Inflammatory macrophage treated with lipopolysaccharide for 4 hours (primary cell): Measurements from ENCODE around the gene MALAT1.
A peak's percentile ranks its signal among the peaks of the same experiment; 100 is the strongest.
"Not testable (repeated sequence)": the region's sequence is repeated elsewhere in the genome, so short reads cannot be mapped to it uniquely, and the experiment has no call there.

Source experiments
- DNase-seq: peaks from one replicate; pipeline ENCODE4 v3.0.0-alpha.2; 2020

The MALAT1 gene

GRCh38 chr11:65522718-65523630 is 24.1 kb downstream of the MALAT1 start:
- DNase-seq, result peak; percentile 33

DNA sequence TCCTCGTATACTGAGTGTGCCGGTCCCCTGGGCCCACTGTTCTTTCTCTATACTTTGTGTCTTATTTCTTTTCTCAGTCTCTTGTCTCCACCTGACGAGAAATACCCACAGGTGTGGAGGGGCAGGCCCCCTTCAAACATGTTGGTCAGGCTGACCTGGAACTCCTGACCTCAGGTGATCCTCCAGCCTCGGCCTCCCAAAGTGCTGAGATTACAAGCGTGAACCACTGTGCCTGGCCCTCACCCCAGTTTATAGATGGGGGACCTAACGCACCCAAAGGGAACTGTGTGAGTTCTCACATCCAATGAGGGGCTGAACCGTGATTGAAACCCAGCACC is 24.8 kb downstream of the MALAT1 start:
- DNase-seq, result not testable (repeated sequence)

DNA sequence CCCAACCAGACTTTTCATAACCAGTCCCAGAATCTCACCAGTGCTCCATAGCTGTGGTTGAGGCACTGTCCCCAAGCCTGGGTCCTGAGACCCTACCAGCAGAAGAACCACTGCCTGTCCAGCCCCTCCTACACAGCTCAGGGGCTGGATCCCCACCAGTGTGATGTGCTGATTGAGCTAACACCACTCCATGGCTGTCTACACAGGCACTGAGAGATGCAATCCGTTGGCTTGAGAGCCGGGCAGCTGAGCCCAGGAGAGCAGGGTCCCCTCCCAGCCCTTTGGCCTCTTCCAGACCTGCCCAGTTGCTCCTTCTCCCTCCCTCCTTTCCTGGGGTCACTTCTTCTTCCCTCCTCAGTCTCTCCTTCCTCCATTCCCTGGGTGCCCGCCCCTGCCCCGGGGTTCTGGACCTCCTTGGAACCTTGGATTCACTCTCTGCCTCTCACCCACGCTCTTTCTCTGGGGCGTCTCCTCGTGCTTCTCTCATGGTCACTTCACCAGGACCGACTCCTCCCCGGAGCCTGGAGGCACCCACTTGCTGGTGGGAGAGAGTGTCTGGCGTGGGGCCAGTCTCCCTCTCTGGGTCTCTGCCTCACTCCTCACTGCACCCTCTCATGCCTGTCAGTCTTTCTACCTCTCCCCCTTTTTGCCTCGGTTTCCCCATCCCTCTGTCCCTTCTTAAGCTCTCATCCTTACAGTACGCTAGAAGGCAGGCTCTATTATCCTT is 25.3 kb downstream of the MALAT1 start:
- no peak for DNase-seq

DNA sequence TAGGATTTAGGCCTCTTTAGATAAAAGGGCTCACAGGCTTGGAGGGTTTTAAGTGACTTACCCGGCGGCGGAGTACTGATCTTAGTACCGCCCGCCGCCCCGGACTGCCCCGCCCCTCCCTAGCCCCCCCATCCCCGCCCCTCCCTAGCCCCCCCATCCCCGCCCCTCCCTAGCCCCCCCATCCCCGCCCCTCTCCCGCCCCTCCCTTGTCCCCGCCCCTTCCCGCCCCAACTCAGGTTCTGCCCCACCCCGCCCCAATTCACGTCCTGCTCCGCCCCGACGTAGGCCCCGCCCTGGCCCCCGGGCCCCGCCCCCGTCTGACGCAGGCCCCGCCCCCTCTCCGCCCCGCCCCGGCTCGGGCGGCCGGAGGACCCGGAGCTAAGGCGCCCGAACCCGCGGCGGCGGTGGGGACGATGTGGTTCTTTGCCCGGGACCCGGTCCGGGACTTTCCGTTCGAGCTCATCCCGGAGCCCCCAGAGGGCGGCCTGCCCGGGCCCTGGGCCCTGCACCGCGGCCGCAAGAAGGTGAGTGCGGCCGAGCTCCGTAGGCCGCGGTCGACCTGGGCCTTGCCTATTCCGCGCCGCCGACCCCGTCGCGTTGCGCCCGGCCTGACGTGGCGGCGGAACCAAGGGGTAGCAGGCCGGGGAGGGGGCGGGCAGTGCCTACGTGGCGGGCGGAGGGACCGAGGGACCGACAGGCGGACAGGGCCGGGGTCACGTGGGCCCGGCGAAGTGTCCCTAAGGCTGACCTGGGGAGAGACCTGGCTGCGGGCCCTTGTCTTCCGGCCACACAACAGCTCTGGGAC is 26.1 kb downstream of the MALAT1 start, which contains the start of gene SCYL1:
SCYL1 (plus strand) TSS at position 343 of the 805 bp plus-strand sequence; CDS start at position 414, 71 bp downstream.
- DNase-seq, result peak; percentile 70

GRCh38 chr11:65525546-65526480 is 27.0 kb downstream of the MALAT1 start:
- DNase-seq, result no peak

DNA sequence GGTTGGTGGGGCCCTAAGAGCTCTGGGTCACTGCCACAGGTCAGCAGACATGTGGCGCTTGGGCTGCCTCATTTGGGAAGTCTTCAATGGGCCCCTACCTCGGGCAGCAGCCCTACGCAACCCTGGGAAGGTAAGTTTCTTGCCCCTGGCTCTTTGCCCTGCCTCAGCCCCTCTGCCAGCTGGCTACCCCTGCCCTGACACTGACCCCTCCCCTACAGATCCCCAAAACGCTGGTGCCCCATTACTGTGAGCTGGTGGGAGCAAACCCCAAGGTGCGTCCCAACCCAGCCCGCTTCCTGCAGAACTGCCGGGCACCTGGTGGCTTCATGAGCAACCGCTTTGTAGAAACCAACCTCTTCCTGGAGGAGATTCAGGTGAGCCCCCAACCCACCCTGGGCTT is 27.9 kb downstream of the MALAT1 start:
- no peak for DNase-seq

DNA sequence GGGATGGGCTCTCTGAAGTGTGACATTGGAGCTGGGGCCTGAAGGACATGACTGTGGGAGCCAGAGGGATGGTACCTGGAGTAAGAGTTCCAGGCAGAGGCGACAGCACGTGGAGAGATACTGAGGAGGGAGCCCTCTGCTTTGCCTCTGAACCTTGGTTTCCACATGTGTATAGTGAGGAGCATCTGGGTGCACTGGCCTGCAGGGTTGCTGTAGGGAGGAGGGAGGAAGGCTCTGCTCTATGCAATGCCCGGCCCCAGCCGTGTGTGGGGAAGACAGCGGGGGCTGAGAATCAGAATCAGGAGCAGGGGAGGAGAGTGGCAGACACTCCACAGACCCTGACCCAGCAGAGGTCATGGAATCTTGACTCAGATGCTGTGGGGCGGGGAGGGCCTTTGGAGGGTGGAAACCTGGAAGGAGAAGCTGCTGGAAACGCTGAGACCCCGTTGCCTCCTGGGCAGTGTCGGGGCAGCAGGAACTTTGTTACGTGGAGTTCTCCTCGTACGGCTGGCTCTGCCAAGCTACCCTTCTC is 30.0 kb downstream of the MALAT1 start:
- no peak for DNase-seq

DNA sequence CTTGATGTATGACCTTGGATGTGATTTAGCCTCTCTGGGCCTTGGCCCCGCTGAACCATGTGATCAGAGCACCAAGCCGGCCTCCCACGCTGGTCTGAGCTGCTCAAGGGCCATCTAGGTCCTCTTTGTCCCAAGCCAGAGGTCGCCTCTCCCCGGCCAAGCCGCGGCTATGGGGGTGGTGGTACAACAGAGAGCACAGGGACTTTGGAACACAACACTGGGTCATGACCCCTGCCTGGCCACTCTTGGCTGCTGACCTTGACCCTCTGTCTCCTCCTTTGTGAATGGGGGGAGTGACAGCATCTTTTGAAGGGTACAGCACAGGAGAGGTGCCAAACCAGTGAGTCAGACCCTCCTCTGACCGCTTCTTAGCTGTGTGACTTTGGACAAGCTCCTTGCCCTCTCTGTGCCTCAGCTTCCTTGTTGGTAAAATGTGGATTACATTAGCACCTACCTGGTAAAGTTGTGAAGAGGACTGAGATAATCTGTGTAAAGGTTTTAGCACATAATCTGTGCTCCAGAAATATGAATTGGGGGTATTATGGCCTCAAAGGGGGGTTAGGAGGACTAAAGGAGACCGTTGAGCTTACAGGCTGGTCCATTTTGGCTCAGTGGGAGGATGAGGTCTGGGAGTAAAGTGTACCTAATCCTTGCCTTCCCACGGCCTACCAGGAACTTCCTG is 30.8 kb downstream of the MALAT1 start:
- DNase-seq, result no peak

DNA sequence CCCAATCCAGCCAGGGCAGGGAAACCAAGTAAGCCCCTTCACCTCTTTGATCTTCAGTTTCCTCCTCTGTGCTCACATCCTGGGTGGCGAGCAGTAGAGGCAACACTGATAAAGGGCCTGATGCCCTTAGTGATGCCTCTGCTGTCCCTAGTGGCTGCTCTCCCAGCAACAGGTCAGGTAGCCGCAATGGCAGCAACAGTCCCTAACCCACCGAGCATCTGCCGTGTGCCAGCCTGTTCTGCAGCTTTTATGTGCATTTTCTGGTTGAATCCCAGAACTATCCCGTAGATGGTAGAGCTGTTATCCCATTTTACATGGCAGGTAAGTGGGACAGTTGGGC is 31.3 kb downstream of the MALAT1 start:
- DNase-seq, result no peak

DNA sequence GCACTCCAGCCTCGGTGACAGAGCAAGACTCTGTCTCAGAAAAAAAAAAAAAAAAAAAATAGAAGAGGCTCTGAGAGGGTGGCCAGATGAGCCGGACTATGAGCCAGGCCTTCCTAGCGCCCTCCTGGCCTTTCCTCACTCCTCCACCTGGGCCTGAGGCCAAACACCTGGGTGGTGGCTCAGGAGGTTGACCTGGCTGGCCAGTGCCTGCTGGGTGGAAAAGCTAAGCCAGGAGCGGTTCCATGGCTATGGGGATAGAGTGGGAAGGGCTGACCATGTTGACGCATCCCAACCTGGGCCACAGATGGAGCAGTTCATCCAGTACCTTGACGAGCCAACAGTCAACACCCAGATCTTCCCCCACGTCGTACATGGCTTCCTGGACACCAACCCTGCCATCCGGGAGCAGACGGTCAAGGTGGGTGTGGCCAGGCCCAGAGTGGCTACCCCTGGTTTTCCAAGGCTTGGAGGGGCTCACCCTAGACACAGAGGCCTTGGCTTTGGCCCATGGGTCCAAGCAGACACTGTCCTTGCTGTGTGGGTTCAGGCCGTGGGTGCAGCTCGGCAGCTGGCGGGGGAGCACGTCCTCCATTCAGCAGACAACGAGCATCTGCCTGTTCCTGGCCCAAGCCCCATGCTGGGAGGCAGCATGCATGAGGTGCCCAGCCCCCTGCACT is 33.7 kb downstream of the MALAT1 start:
- no peak for DNase-seq

GRCh38 chr11:65535102-65535501 is 36.3 kb downstream of the MALAT1 start:
- DNase-seq, result no peak

DNA sequence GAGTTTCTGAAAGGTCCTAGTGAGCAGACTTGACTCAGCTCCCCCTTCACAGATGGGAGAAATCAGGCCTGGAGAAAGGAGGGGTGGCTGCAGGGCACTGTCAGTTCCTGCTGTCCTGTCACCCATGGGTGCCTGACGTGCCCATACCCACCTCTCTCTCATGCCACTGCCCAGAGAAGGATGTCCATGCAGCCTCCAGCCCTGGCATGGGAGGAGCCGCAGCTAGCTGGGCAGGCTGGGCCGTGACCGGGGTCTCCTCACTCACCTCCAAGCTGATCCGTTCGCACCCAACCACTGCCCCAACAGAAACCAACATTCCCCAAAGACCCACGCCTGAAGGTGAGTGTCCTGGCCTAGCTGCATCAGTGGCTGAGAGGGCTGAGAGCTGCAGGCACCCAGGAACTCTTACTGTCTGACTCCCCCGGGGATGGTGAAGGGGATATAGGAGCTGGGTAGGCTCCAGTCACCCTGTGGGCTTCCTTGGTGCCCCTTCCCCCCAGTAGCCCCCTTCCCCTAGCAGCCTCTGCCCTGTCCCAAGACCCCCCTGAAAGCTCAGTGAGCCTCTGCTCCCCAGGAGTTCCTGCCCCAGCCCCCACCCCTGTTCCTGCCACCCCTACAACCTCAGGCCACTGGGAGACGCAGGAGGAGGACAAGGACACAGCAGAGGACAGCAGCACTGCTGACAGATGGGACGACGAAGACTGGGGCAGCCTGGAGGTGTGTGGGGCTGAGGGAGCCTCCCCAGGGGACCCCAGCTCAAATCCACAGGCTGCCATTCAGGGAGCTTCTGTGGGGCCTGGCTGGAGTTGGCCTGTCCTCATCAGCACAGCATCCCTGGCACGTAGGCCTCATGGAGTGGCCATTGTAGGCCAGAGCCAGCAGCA is 37.8 kb downstream of the MALAT1 start:
- no peak for DNase-seq

GRCh38 chr11:65537296-65537597 is 38.4 kb downstream of the MALAT1 start:
- DNase-seq, result no peak

- no peak for DNase-seq
Observed at GRCh38 chr11:65537620-65538231, 38.9 kb downstream of the MALAT1 start.

GRCh38 chr11:65538232-65538914 is 39.5 kb downstream of the MALAT1 start:
- no peak for DNase-seq

GRCh38 chr11:65538915-65539743 is 40.3 kb downstream of the MALAT1 start:
- DNase-seq, result no peak

DNA sequence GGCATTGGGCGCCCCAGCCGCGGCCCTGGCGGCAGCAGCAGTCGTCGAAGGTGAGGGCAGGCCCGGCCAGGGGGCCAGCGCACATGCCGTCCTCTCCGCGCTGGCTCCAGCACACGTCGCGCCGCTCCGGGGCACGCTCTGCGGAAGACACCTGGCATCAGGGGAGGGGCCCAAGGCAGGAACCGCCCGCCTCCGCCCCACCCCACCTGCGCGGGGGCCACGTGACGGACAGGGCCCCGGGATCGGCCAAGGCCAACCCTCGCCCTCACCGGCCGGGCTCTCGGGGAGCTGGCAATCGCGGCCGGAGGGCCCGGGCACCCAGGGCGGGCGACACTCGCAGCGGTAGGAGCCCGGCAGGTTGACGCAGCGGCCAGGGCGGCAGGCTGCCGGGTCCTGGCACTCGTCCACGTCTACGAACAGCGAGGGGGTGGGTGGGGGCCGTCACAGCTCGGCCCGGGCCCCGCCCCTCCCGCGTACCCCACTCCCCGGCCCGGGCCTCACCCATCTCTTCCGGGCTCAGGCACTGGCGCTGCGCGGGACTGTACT is 41.0 kb downstream of the MALAT1 start:
- no peak for DNase-seq
